Stimulated activated CD8-positive, alpha-beta memory T cell treated with anti-CD3 and anti-CD28 coated beads, Interleukin-7, amount 100 ng/mL, for 48 hours (primary cell): ENCODE results near the gene MYL5.
"Not testable (repeated sequence)": the region's sequence is repeated elsewhere in the genome, so short reads cannot be mapped to it uniquely, and the experiment has no call there.

Source experiments
- DNase-seq, 2 donors: peaks; one replicate each; pipeline ENCODE4 v3.0.0-alpha.2; 2020; ENCODE audit warnings: low read depth in 1 of 2; ENCODE audit errors: extremely low read depth in 1 of 2

MYL5 gene

GRCh38 chr4:674172-675035 is at the start of gene MYL5, which contains the start of gene ATP5ME:
TSS of gene MYL5 (plus strand) at chr4:674542. CDS start at chr4:678027, 3,485 bp downstream.
TSS of gene ATP5ME (minus strand) at chr4:674276. CDS start at chr4:674247, 29 bp downstream.
- peak; percentile 95 to 97 for DNase-seq

- no peak for DNase-seq
Observed at GRCh38 chr4:624705-625590, 49.4 kb upstream of the MYL5 start, which contains the start of gene PDE6B. TSS of gene PDE6B (plus strand) at chr4:625573. CDS start at chr4:625627, 54 bp downstream.

GRCh38 chr4:625631-626161 is 48.6 kb upstream of the MYL5 start:
- DNase-seq, result no peak

- no peak for DNase-seq
Observed at GRCh38 chr4:626201-627091, 47.9 kb upstream of the MYL5 start.

GRCh38 chr4:627347-628125 is 46.8 kb upstream of the MYL5 start:
- DNase-seq, result no peak

- no peak for DNase-seq
Observed at GRCh38 chr4:628311-628741, 46.0 kb upstream of the MYL5 start.

- DNase-seq, result no peak
Observed at GRCh38 chr4:628821-629635, 45.3 kb upstream of the MYL5 start.

- no peak for DNase-seq
Observed at GRCh38 chr4:629636-629914, 44.8 kb upstream of the MYL5 start.

- no peak for DNase-seq
Observed at GRCh38 chr4:629915-630641, 44.3 kb upstream of the MYL5 start.

- no peak for DNase-seq
Observed at GRCh38 chr4:630656-631055, 43.7 kb upstream of the MYL5 start.

- DNase-seq, result no peak
Observed at GRCh38 chr4:632196-632790, 42.0 kb upstream of the MYL5 start.

GRCh38 chr4:632926-633325 is 41.4 kb upstream of the MYL5 start:
- no peak for DNase-seq

- DNase-seq, result no peak
Observed at GRCh38 chr4:633406-633805, 40.9 kb upstream of the MYL5 start.

GRCh38 chr4:633976-634598 is 40.3 kb upstream of the MYL5 start:
- DNase-seq, result no peak

GRCh38 chr4:634599-634985 is 39.8 kb upstream of the MYL5 start:
- DNase-seq, result no peak

GRCh38 chr4:635066-635835 is 39.1 kb upstream of the MYL5 start:
- DNase-seq, result not testable (repeated sequence)
